A204.1 (cell line): ENCODE results near the gene SLC17A6.
A peak's percentile ranks its signal among the peaks of the same experiment; 100 is the strongest.

Experiments used
- FAIRE-seq: peaks from 2 replicates; lab custom pipeline; 2012; peaks lifted over from hg19 to GRCh38; lab: Jason Lieb, UNC

Gene SLC17A6

GRCh38 chr11:22337596-22338485 lies at the start of gene SLC17A6:
Gene SLC17A6, plus strand, starts transcription at chr11:22338381. Its CDS starts 153 bp downstream, at chr11:22338534.
- no peak for FAIRE-seq

DNA sequence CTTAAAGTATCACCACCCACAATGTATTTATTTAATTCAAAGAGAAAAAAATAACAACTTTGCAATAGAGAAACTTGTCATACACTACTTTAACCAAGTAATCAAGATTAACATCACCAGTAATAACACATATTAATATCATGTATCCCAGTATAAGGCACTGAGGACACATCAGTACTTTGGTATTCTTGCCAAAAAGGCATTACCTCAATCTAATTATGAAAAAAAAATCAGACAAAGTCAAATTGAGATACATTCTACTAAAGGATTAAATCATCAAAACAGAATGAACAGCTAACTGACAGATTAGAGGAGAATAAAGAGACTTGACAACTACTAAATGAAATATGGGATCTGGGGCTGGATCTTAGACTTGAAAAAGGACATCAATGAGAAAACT lies 35.8 kb upstream of the SLC17A6 start:
- FAIRE-seq, result no peak

- FAIRE-seq, result peak; percentile 97
These were observed 33.7 kb upstream of the SLC17A6 start for GRCh38 chr11:22304337-22304961.

DNA sequence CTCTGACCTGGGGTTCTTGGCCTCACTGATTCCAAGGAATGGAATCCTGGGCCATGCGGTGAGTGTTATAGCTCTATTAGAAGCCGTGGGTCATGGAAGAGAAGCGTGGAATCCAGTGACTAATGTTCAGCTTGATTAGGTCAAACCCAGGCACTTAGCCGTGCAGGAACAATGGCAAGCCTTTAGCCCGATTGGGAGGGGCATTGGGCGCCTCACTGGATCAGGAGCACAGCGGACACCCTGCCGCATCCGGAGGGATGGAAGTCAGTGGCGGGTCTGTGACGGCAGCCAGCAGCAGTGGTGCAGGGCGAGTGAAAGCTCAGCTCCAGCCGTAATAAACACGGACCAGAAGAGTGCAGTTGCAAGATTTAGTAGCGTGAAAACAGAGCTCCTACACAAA lies 20.5 kb upstream of the SLC17A6 start:
- FAIRE-seq, result no peak

DNA sequence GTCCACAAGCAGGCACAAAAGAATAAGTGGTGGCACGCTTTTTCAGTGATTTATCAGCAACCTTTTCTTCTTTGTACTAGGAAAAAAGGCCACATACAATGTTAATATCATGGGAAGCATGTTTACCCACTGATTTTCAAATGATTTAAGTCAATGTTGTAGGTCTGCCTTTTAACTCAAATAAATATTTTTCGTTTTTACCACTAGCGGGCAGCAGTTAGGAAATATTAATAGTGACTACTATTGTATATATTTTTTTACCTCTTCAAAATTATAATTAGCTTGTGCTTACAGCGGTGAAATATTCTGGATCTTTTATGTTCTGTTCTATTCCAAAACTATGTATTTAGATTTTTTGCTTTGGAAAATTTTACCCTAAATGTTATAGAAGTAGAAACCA lies 6.4 kb upstream of the SLC17A6 start:
- peak; percentile 29 for FAIRE-seq

- FAIRE-seq, result no peak
These were observed 1.6 kb upstream of the SLC17A6 start for GRCh38 chr11:22336587-22336986.

DNA sequence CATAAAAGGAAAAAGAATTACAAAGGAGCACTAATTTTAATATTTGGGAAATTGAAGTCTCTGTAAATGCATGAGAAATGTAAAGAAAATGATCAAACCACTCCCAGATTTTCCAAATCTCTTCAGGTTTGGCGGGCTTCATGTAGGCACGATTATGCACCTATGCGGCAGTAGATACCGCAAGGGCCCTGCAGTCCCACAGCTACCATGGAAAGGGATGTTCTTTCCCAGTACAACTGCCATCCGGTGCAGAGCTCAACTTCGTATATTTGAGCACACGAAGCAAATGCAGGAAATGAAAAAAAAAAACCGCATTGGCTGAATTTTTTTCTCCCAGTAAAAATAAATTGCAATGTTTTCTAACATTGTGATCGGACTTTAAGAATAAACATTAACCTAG lies 1.4 kb downstream of the SLC17A6 start:
- no peak for FAIRE-seq

GRCh38 chr11:22340235-22340634 lies 2.1 kb downstream of the SLC17A6 start:
- FAIRE-seq, result no peak

- FAIRE-seq, result no peak
These were observed 2.8 kb downstream of the SLC17A6 start for GRCh38 chr11:22340701-22341587.

DNA sequence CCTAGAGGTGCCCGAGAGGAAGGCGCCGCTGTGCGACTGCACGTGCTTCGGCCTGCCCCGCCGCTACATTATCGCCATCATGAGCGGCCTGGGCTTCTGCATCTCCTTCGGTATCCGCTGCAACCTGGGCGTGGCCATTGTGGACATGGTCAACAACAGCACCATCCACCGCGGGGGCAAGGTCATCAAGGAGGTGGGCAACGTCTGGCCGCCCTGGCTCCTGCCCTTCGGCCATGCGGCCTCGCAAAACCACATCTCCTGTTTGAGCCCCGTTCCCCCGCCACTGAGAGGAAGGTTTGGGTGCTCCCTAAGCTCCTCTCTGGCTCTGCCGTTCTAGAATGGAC lies 3.4 kb downstream of the SLC17A6 start:
- no peak for FAIRE-seq

DNA sequence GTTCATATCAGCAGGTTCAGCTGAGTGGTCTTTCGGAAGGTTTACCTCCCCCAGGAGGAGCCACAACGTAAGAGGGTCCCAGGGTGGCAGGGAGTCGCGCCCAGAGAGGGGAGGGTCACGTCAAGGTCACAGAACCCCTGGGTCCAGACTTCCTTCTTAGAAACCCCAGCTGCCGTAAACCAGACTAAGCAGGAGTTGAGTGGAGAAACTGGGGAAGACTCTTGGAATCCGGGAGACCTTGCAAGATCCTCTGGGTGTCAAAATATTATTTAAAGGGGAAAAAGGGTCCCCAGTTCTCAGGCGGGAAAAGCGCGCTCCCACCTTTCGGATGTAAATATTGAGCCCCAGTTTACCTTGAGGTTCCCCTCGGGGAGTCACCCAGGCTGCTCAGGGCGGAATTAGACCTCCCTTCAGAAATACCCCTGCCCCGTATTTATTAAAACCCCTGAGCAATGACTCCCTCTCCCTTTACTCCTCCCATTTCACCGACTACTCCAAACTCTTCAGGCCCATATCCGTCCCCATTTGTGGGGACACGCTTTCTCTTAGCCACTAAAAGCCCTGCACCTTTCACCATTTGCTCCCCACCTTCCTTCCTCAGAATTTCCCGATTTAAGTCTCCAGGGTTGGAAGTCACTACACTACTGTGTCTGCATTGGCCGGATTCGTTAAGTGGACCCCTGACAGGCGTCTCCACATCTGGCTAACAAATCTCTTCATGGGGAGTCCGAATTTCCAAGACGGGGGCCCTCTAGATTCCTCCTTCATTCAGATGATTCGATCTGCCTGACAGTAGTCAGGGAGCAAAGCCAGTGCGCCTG lies 4.2 kb downstream of the SLC17A6 start:
- no peak for FAIRE-seq

- no peak for FAIRE-seq
These were observed 4.8 kb downstream of the SLC17A6 start for GRCh38 chr11:22343032-22343324.

GRCh38 chr11:22343371-22344032 lies 5.3 kb downstream of the SLC17A6 start:
- no peak for FAIRE-seq

- no peak for FAIRE-seq
These were observed 5.9 kb downstream of the SLC17A6 start for GRCh38 chr11:22344081-22344480.

GRCh38 chr11:22346282-22346681 lies 8.1 kb downstream of the SLC17A6 start:
- no peak for FAIRE-seq

DNA sequence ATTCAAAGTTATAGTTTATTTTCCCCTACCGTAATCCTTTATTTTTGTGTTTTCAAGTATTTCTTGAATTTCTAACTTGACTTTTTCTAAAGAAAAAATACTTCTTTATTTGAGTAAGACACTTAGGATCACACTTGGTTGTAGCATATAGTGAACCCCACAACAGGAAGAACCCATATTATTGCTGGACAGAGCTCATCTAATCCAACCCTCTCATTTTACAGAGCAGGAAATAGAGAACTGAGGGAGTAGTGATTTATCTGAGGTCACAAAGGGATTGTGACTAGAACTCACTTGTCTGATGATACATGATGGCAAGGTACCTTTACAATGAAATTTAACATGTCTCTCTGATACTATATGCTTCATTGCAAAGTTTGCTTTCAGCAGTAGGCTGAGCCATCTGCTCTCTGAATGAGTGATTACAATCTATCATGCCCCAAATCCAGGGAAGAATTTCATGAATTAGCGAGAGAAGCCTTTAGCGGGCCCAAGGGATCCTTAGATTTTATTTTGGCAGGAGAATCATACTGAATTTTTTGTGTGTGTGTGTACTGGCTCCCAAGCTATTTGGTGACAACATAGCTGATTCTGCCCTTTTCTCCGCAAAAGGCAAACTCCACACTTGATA lies 9.8 kb downstream of the SLC17A6 start:
- FAIRE-seq, result no peak

- no peak for FAIRE-seq
These were observed 11.3 kb downstream of the SLC17A6 start for GRCh38 chr11:22349491-22349890.

GRCh38 chr11:22359295-22359694 lies 21.1 kb downstream of the SLC17A6 start:
- no peak for FAIRE-seq

- FAIRE-seq, result no peak
These were observed 33.0 kb downstream of the SLC17A6 start for GRCh38 chr11:22371160-22371559.

DNA sequence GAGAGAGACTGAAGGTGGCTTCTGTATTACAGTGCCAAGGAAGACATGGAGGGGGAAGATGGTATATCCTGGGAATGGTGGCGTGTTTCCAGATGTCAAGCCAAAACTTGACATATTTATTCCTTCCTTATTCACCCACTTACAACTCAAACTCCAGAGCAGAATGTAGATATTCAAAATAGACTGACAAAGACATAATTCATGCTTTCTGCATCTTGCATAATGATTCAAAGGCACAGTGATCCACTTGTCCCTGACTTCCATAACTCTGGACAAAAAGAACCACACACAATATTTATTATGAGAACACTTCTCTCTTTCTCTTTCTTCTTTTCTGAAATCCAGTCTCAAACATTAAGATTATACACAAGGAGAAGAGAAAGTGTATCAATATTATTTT lies 48.9 kb downstream of the SLC17A6 start:
- no peak for FAIRE-seq
